Measurements from ENCODE around the gene PCDHGC4. TPM values are rescaled to one million over a fixed set of nuclear protein-coding genes. Genes with fewer than 3 reads are reported as not detected.

Gene PCDHGC4
- total and polyA plus RNA-seq, 2 experiments from 2014 or later: 0.35 to 1.5 TPM

- Histone ChIP-seq H3K27ac (peak overlapping the region; percentile 87), H3K9me2 (replicated peaks; ENCODE audit: insufficient read depth) (no peaks in the 10 kb centered on the region), H3K79me2 (peaks cover 4% of the 10 kb centered on the region), H3K36me3 (replicated peaks; ENCODE audit: insufficient read depth, low read depth) (no peaks in the 10 kb centered on the region), H3K4me3 (no peak overlapping the region), H3K4me2 (peak overlapping the region; percentile 11), H3K27me3 (no peaks in the 10 kb centered on the region), H3K9me3 (ENCODE audit: low read depth) (no peaks in the 10 kb centered on the region), H3K4me1 (ENCODE audit: insufficient read depth) (peaks cover 41% of the 10 kb centered on the region), H2AFZ (no peak overlapping the region), H4K20me1 (ENCODE audit: insufficient read depth, poor library complexity, severe bottlenecking) (no peaks in the 10 kb centered on the region)
- DNase-seq (ENCODE audit: low spot score): peak; percentile 70
- TF ChIP-seq CTCF (IDR thresholded peaks at IDR 0.05; ENCODE audit: poor library complexity): no peak
- TF ChIP-seq EZH2phosphoT487 (IDR thresholded peaks at IDR 0.05; ENCODE audit: low read depth, severe bottlenecking, unreplicated experiment): no peak
- no peak for TF ChIP-seq EZH2 (IDR thresholded peaks at IDR 0.05; ENCODE audit: borderline replicate concordance)
- WGBS (ENCODE audit: low lambda C conversion rate, missing lambda C conversion rate): 33% methylated on average over 2 of the region's 2 CpGs
These were observed 36.5 kb downstream of the PCDHGC4 start for GRCh38 chr5:141521244-141521781.

- Histone ChIP-seq H3K9me3 (ENCODE audit: low read depth) (no peaks in the 10 kb centered on the region), H3K27me3 (no peaks in the 10 kb centered on the region), H4K20me1 (ENCODE audit: insufficient read depth, poor library complexity, severe bottlenecking) (no peaks in the 10 kb centered on the region), H3K4me2 (no peak overlapping the region), H3K79me2 (peaks cover 4% of the 10 kb centered on the region), H3K36me3 (replicated peaks; ENCODE audit: insufficient read depth, low read depth) (no peaks in the 10 kb centered on the region), H2AFZ (no peak overlapping the region), H3K27ac (peak overlapping the region; percentile 87), H3K4me3 (no peak overlapping the region), H3K4me1 (ENCODE audit: insufficient read depth) (peaks cover 42% of the 10 kb centered on the region), H3K9me2 (replicated peaks; ENCODE audit: insufficient read depth) (no peaks in the 10 kb centered on the region)
- DNase-seq (ENCODE audit: low spot score): no peak
- TF ChIP-seq CTCF (IDR thresholded peaks at IDR 0.05; ENCODE audit: poor library complexity): no peak
- TF ChIP-seq EZH2 (IDR thresholded peaks at IDR 0.05; ENCODE audit: borderline replicate concordance): no peak
- TF ChIP-seq EZH2phosphoT487 (IDR thresholded peaks at IDR 0.05; ENCODE audit: low read depth, severe bottlenecking, unreplicated experiment): no peak
- 100% methylated on average over 2 of the region's 2 CpGs for WGBS (ENCODE audit: low lambda C conversion rate, missing lambda C conversion rate)
These were observed 37.5 kb downstream of the PCDHGC4 start for GRCh38 chr5:141522301-141522700.

GRCh38 chr5:141523991-141524390, 39.2 kb downstream of the PCDHGC4 start:
- Histone ChIP-seq H3K36me3 (replicated peaks; ENCODE audit: insufficient read depth, low read depth) (no peaks in the 10 kb centered on the region), H3K4me2 (peak overlapping the region; percentile 40), H3K79me2 (peaks cover 4% of the 10 kb centered on the region), H2AFZ (no peak overlapping the region), H4K20me1 (ENCODE audit: insufficient read depth, poor library complexity, severe bottlenecking) (no peaks in the 10 kb centered on the region), H3K9me3 (ENCODE audit: low read depth) (no peaks in the 10 kb centered on the region), H3K4me3 (no peak overlapping the region), H3K27ac (peak overlapping the region; percentile 81), H3K27me3 (no peaks in the 10 kb centered on the region), H3K4me1 (ENCODE audit: insufficient read depth) (peaks cover 50% of the 10 kb centered on the region), H3K9me2 (replicated peaks; ENCODE audit: insufficient read depth) (no peaks in the 10 kb centered on the region)
- WGBS (ENCODE audit: low lambda C conversion rate, missing lambda C conversion rate): 87% methylated on average over 8 of the region's 8 CpGs
- no peak for DNase-seq (ENCODE audit: low spot score)
- TF ChIP-seq EZH2 (IDR thresholded peaks at IDR 0.05; ENCODE audit: borderline replicate concordance): no peak
- TF ChIP-seq CTCF (IDR thresholded peaks at IDR 0.05; ENCODE audit: poor library complexity): no peak
- no peak for TF ChIP-seq EZH2phosphoT487 (IDR thresholded peaks at IDR 0.05; ENCODE audit: low read depth, severe bottlenecking, unreplicated experiment)
